SJSA1 (cell line): ENCODE results near the gene BIRC6. TPM values are rescaled to one million over a fixed set of nuclear protein-coding genes. Genes with fewer than 3 reads are reported as not detected.
"Not testable (repeated sequence)": the region's sequence is repeated elsewhere in the genome, so short reads cannot be mapped to it uniquely, and the experiment has no call there.

Source experiments
- DNase-seq, 2 experiments: peaks; one replicate each; pipeline ENCODE4 v3.0.0-alpha.2; 2015 to 2020; ENCODE audit warnings: low spot score in 2 of 2, low read depth in 1 of 2
- H3K27ac ChIP-seq: fragments of 250-450 bp; sonication (Bioruptor Pico); 2 replicates; pipeline ENCODE4 v1.5.1; 2020; ENCODE audit warnings: mild to moderate bottlenecking, moderate library complexity
- H3K27me3 ChIP-seq: fragments of 250-450 bp; sonication (Bioruptor Pico); replicated peaks from 2 replicates; pipeline ENCODE4 v1.5.1; 2020; ENCODE audit warnings: mild to moderate bottlenecking, moderate library complexity
- H3K36me3 ChIP-seq: fragments of 250-450 bp; sonication (Bioruptor Pico); 2 replicates; pipeline ENCODE4 v1.5.1; 2020; ENCODE audit warnings: mild to moderate bottlenecking
- H3K4me1 ChIP-seq: fragments of 250-450 bp; sonication (Bioruptor Pico); replicated peaks from 2 replicates; pipeline ENCODE4 v1.6.1; 2021; ENCODE audit warnings: mild to moderate bottlenecking
- H3K4me3 ChIP-seq: fragments of 250-450 bp; sonication (Bioruptor Pico); 2 replicates; pipeline ENCODE4 v1.5.1; 2020; ENCODE audit warnings: mild to moderate bottlenecking
- H3K9me3 ChIP-seq: fragments of 250-450 bp; sonication (Bioruptor Pico); replicated peaks from 2 replicates; pipeline ENCODE4 v1.5.1; 2020; ENCODE audit warnings: mild to moderate bottlenecking
- total RNA-seq: library from RNA; depleted of rRNA; stranded (reverse); fragments of >200 nt; shearing (Covaris generic); gene quantifications from 2 replicates; pipeline ENCODE4 v1.2.3, GENCODE V29; 2014; rRNA removed

Gene BIRC6
- total RNA-seq, 1 experiment from 2014 or later = 68.4 TPM

DNA sequence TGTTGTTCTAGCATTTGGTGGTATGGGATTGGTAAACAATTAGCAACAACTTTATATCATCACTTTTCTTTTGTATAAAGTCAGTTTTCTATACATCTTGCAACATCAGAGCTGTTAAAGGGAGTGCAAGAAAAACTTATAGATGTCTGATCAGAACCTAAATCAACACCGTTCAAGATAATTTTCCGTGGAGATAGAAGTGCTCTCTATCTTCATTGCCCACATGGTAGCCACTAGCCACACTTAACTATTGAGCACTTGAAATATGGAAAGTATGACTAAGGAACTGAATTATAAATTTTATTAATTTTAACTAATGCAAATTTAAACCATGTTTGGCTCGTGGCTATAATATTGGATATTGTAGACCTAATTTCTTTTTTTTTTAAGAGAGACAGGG is 276.2 kb downstream of the BIRC6 start:
- no peak for DNase-seq
- H3K27ac ChIP-seq = no peak overlapping the region
- peaks cover 30% of the 10 kb centered on the region for H3K36me3 ChIP-seq
- no peaks in the 10 kb centered on the region for H3K9me3 ChIP-seq
- H3K27me3 ChIP-seq = no peaks in the 10 kb centered on the region
- no peak overlapping the region for H3K4me3 ChIP-seq
- peaks cover 4% of the 10 kb centered on the region; the same call in 1 of the 2 replicates for H3K4me1 ChIP-seq

DNA sequence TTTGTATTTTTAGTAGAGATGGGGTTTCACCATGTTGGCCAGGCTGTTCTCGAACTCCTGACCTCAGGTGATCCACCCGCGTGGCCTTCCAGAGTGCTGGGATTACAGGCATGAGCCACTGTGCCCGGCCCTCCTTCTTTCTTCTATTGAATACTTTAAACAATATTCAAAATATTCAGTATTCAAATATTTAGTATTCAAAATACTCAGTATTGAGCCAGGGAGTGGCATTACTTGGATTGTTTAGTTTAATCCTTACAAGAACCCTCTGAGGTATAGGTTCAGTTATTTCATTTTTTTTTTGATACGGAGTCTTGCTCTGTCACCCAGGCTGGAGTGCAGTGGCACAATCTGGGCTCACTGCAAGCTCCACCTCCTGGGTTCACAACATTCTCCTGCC is 281.7 kb downstream of the BIRC6 start:
- not testable (repeated sequence) for DNase-seq, H3K27me3 ChIP-seq, H3K4me1 ChIP-seq, H3K4me3 ChIP-seq, H3K27ac ChIP-seq, H3K9me3 ChIP-seq
- H3K36me3 ChIP-seq = peaks cover 46% of the 10 kb centered on the region

- no peaks in the 10 kb centered on the region for H3K9me3 ChIP-seq
- no peak overlapping the region for H3K27ac ChIP-seq
- H3K36me3 ChIP-seq = peaks cover 37% of the 10 kb centered on the region
- H3K27me3 ChIP-seq = no peaks in the 10 kb centered on the region
- H3K4me3 ChIP-seq = no peak overlapping the region
- DNase-seq = no peak
- no peaks in the 10 kb centered on the region for H3K4me1 ChIP-seq
Observed at GRCh38 chr2:32641180-32641579, 284.4 kb downstream of the BIRC6 start.

- no peak for DNase-seq
- no peaks in the 10 kb centered on the region for H3K27me3 ChIP-seq
- H3K27ac ChIP-seq = no peak overlapping the region
- no peaks in the 10 kb centered on the region for H3K9me3 ChIP-seq
- peaks cover 30% of the 10 kb centered on the region for H3K36me3 ChIP-seq
- H3K4me3 ChIP-seq = no peak overlapping the region
- no peaks in the 10 kb centered on the region for H3K4me1 ChIP-seq
Observed at GRCh38 chr2:32647180-32647651, 290.4 kb downstream of the BIRC6 start.

DNA sequence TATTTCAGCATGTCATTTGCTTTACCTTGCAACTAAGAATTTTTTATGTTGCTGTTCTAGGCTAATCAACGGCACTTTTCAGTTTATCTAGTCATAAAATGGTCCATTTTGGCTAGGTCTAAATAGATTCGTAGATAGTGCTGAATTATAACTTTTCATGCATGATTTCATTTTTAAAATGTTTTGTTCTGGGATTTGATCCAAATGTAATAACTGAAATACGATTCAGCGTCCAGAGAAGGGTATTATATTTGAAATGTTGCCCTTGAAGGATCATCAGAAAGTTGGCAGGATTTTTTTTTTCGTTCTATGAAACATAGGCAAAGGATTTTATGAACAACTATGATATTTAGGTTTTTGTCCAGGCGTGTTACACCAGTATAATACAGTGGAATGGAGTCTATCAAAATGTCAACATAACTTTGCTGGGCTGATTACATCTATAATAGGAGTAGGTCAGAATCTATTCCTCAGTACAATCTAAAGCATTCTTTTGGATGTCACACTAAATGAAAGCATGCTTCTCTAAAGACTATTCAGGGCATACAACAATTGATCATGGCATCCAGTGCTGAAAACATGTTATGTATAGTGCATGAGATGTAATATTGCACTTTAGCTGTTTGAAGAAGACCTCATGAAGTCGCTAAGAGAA is 295.9 kb downstream of the BIRC6 start:
- H3K4me3 ChIP-seq = no peak overlapping the region
- no peak overlapping the region for H3K27ac ChIP-seq
- DNase-seq = no peak

GRCh38 chr2:32656069-32656468 is 299.2 kb downstream of the BIRC6 start:
- Histone ChIP-seq H3K36me3 (peaks cover 23% of the 10 kb centered on the region), H3K27me3 (no peaks in the 10 kb centered on the region), H3K27ac (no peak overlapping the region), H3K4me3 (no peak overlapping the region), H3K9me3 (no peaks in the 10 kb centered on the region), H3K4me1 (no peaks in the 10 kb centered on the region)
- DNase-seq = no peak

More for the DNA sequence above, 295.9 kb downstream of the BIRC6 start:
- Histone ChIP-seq H3K9me3 (no peaks in the 10 kb centered on the region), H3K27me3 (no peaks in the 10 kb centered on the region), H3K4me1 (no peaks in the 10 kb centered on the region), H3K36me3 (peaks cover 24% of the 10 kb centered on the region)

GRCh38 chr2:32663864-32664263 is 307.0 kb downstream of the BIRC6 start:
- Histone ChIP-seq H3K27ac (no peak overlapping the region), H3K36me3 (peaks cover 6% of the 10 kb centered on the region), H3K27me3 (no peaks in the 10 kb centered on the region), H3K4me1 (no peaks in the 10 kb centered on the region), H3K9me3 (no peaks in the 10 kb centered on the region), H3K4me3 (no peak overlapping the region)
- DNase-seq = no peak

DNA sequence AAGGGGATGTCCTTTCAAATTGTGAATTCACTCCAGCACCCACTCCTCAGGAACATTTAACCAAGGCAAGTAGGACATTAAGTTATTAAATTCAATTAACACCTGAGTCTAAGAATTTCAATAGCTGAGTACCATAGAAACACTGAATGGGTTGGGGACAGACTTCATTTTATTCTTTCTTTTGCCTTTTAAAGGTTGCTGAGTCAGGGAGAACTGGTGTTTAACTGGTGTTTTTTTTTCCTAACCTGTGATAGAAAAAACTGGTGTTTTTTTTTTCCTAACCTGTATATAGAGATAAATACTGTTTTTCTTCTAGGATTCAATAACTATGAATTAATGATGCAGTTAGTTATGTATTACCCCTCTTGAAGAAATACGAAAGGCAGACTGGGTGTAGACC is 309.9 kb downstream of the BIRC6 start:
- Histone ChIP-seq H3K4me1 (no peaks in the 10 kb centered on the region), H3K27ac (no peak overlapping the region), H3K36me3 (no peaks in the 10 kb centered on the region; the same call in 1 of the 2 replicates), H3K4me3 (no peak overlapping the region), H3K9me3 (no peaks in the 10 kb centered on the region), H3K27me3 (no peaks in the 10 kb centered on the region)
- no peak for DNase-seq

GRCh38 chr2:32668254-32668653 is 311.4 kb downstream of the BIRC6 start:
- Histone ChIP-seq H3K27me3 (no peaks in the 10 kb centered on the region), H3K4me3 (no peak overlapping the region), H3K9me3 (no peaks in the 10 kb centered on the region), H3K27ac (no peak overlapping the region), H3K36me3 (peaks cover under 1% of the 10 kb centered on the region; the same call in 1 of the 2 replicates), H3K4me1 (no peaks in the 10 kb centered on the region)
- no peak for DNase-seq

Other genes with a start within 250 kb of the BIRC6 start
- 33.3 and 45.7 TPM in 2 replicates for gene SLC30A6, start 191.2 kb upstream of the BIRC6 start, total RNA-seq
- gene NLRC4, start 92.1 kb upstream of the BIRC6 start, total RNA-seq = not detected in 2 replicates
- 38.2 and 54.6 TPM in 2 replicates for gene YIPF4, start 79.1 kb upstream of the BIRC6 start, total RNA-seq